ENCODE data around the gene NKD1. TPM values are rescaled to one million over a fixed set of nuclear protein-coding genes. Genes with fewer than 3 reads are reported as not detected.

The NKD1 gene
- total RNA-seq, 1 donor from 2014 or later: under 0.01 TPM

GRCh38 chr16:50613281-50613963, 65.2 kb downstream of the NKD1 start:
- no peak for DNase-seq (ENCODE audit: low read depth)

DNA sequence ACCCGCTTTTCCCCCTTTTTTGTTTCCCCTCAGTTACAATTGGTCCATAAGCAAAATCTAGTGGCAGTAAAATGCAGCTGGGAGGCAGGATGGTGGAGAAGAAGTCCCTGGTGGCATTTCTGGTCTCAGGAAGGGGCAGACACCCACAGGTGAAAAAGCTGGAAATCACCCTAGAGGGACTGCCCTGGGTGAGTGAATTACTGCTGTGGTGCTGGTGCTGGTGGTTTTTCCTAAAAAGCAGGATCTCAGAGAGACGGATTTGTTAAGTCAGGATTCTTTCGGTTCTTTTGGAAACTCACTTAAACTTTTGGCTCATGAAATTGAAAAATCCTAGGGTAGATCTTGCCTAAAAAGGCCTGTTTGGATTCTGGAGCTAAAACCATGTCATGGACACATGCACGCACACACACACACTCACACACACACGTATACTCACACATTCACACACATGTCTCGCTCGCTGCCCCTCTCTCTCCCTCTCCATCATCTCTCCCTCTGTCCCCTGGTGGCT, 65.8 kb downstream of the NKD1 start:
- DNase-seq (ENCODE audit: low read depth): no peak

- DNase-seq (ENCODE audit: low read depth): no peak
These were observed 66.9 kb downstream of the NKD1 start for GRCh38 chr16:50614955-50615724.

DNA sequence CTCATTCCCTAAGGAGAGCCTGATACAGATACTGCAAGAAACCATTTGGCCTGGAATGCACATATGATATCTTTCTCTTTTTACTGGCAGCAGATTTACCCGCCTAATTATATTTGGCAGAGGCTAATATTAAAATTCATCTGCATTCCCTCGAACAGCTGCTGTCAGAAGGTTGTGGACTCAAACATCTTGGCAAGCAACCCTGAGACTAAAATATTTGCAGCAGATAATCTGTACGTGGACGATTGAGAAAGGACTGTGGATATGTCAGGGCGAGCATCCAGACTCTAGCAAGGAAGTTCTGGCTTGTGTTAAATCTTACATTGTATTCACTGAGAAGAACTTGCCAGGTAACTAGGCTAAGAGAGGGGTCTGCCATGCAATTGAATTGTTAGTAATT, 67.7 kb downstream of the NKD1 start:
- no peak for DNase-seq (ENCODE audit: low read depth)

DNA sequence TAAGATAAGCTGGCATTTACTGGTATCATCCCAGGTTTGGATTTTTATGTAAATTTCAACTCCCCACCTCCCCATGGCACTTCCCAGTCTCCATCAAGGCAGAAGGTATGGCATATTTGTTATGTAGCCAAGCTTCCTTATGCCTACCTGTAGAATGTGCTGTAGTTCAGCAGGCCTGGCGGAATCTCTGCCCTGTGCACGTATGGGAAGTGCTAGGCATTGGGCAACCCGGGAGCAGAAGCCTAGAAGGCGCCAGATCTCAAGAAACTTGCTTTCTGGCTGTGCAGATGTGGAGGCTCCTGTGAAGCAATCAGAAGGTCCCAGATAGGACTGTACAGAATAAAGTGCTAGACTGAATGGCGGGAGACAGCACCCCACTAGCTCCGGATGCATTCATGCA, 68.2 kb downstream of the NKD1 start:
- DNase-seq (ENCODE audit: low read depth): no peak

DNA sequence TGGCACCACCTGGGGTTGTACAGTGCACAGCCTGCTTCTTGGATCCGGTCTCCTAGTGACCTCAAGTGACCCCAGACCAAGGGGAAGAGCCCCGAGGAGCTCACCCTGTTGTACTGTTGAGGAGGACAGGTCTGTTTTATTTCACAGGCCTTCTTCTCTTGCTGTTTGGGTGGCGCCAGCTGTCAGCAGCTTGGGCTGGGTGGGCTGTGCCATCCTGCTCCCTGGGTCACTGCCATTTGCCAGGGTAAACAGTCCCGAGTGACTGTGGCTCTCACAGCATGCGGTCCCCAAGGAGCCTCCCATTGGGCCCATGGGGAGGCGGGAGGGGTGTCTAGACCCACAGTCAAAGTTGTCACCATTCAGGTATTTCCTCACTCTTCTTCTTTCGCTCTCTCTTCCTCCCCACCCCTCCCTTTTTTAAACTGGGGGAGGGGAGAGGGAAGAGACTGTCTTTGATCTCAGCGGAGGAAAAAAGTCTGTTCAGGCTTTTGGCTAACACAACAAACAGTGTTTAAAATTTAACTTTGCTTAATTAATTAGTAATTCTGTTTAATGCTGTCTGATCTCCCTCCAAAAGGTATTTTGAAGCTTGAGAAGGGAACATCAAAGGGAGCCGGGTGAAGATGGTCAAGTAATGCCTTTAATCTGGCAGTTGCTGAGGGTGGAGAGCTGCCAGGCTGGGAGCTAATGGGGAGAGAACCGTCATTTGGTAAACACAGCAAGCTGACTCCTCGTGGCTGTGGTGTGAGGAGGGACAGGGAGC, 68.9 kb downstream of the NKD1 start:
- peak; percentile 72 for DNase-seq (ENCODE audit: low read depth)

- DNase-seq (ENCODE audit: low read depth): no peak
These were observed 69.5 kb downstream of the NKD1 start for GRCh38 chr16:50617646-50618184.

DNA sequence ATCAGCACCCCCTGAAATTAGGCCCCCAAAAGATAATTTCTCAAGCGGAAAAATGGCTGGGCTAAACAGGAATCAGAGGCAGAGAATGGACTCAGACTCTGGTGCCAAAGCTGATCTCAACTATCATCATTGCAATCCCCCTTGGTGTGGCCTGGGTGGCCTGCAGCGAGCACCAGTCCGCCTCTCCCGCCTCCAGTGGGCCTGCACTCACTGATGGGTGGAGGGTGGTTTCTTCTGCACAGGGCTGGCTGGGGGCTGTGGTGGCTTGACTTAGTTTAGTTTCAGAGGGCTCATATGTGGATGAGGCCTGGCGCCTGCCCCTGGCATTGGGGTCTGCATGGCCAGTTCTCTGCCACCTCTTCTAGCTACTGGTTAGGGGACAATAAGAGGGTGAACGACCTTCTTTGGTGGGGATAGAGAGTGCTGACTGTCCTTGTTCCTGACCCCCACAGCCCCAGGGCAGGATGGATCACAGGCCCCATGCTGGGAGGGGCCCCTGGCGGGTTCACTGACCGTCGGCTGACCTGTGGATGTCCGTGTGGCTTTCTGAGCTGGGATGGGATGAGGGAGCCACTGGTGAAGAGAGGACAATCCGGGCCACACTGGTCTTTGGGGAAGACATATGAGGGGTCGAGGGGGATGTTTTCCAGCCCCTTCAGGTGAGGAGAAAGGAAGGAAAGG, 70.2 kb downstream of the NKD1 start:
- DNase-seq (ENCODE audit: low read depth): no peak

DNA sequence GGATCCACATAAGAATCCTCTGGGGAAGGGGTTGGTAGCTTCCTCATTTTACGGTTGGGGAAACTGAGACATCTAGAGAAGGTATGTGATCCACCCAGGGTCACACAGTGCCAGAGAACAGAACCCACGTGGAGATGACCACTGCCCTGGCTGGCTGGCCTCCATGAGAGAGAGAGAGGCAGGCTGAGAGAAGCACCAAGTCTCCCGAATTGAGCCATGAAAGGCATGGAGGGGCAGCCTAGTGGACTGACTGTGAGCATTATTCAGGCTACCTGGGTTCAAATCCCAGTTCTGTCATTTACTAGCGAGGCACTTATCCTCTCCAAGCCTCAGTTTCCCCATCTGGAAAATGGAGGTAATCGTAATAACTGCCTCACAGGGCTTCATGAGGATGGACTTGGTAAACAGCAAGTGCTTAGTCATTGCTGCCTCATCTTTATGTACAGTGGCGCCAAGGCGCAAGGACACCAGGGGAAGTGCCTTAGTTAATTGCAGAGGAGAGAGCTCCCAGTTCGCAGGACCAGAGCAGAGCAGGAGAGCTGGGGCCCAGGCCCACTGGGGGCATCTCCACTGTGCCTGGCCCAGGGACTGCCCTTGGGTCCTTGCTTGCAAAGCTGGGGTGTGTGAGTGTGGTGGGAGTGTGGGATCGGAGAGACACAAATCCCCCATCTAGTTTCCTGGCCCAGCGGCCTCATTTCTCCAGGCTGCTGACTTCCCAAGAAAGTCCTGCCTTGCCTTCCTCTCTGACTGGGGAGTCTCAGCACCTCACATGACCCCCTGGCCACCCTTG, 71.7 kb downstream of the NKD1 start:
- no peak for DNase-seq (ENCODE audit: low read depth)

DNA sequence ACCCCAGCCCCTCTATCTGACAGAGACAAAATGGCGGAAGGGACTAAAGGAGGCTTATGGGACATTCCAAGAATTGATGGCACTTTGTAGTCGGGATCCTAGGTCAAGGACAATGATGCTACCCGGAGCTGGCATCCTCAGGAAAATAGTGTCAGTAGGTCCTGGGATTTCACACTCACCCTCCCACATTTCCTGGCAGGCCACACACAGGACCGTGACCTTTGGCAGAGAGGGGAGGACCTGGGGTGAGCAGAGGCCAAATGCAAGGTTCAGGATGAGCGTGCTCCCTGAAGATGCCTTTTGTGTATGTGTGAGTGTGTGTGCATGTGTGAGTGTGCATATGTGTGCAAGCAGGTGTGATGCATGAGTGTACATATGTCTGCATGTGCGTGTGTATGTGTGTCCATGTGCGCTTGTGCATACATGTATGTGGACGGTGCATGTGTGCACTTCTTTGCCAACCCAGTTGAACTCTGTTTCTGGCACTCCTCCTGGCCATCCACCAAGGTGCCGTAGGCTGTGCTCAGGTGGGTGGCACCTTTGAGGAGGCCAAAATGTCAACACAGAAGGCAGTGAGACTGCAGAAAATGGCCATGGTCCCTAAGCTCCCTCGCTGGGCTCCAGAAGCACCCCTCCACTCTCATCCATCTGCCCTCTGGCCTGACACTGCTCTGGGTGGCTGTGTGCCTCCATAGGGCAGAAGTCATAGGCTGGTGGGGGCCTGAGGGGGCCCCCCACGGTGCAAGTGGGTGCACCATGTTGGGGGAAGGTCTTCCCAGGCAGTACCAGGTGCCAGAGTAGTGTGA, 72.7 kb downstream of the NKD1 start:
- DNase-seq (ENCODE audit: low read depth): no peak

DNA sequence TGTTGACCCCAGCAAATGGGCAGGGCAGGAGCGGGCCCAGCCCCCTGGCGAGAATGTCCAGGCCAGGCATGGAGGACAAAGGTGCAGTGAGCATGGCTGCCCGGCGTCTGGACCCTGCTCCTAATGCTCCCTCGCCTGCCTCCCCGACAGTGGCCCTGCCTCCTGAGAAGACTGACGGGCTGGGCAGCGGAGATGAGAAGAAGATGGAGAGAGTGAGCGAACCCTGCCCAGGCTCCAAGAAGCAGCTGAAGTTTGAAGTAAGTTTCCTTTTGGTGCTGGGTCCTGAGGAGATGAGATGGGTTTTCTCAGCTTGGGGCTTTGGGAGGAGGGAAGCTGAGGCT, 73.2 kb downstream of the NKD1 start:
- no peak for DNase-seq (ENCODE audit: low read depth)

- no peak for DNase-seq (ENCODE audit: low read depth)
These were observed 73.8 kb downstream of the NKD1 start for GRCh38 chr16:50622029-50622428.

GRCh38 chr16:50622643-50623369, 74.6 kb downstream of the NKD1 start:
- DNase-seq (ENCODE audit: low read depth): no peak

DNA sequence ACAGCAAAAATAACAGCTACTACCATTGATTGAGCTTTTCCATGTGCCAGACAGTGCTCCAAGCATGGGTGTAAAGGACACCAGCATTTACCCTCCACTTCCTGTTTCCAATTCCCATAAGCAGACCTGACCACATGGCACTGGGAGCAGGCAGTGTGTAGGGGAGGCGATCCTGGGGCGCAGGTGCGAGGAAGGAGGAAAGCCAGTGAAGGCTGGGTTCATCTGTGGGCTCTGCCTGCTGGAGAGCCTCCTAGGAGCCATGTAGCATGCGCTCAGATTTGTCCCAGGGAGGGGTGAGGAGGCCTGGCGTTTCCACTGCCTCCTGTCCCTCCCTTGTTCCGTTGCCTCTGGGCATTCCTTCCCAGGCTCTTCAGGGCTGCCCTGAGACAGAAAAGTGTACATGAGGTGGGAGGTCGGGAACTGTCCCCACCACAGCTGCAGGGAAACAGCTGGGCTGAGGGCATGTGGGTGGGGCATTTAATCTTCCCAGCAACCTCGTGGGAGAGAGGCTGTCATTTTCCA, 76.3 kb downstream of the NKD1 start:
- DNase-seq (ENCODE audit: low read depth): no peak

DNA sequence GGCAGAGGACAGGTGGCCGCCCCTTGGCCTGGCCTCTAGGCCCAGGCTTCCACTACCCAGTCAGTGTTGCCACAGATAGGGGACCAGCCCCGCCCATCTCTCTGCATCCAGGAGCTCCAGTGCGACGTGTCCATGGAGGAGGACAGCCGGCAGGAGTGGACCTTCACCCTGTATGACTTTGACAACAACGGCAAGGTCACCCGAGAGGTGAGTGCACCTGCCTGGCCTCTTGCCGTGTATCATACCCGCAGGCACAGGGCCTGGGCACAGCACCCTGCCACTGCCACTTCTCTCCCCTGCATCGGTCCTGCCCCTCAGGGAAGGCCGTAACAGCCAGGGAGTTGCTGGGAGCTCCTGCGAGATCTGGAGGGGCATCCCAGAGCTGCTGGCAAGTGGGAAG, 77.2 kb downstream of the NKD1 start:
- DNase-seq (ENCODE audit: low read depth): no peak

GRCh38 chr16:50626868-50627267, 78.7 kb downstream of the NKD1 start:
- no peak for DNase-seq (ENCODE audit: low read depth)

GRCh38 chr16:50627419-50627818, 79.2 kb downstream of the NKD1 start:
- peak; percentile 3 for DNase-seq (ENCODE audit: low read depth)

GRCh38 chr16:50628156-50628802, 80.1 kb downstream of the NKD1 start:
- no peak for DNase-seq (ENCODE audit: low read depth)

- DNase-seq (ENCODE audit: low read depth): no peak
These were observed 81.1 kb downstream of the NKD1 start for GRCh38 chr16:50629334-50629733.

Measured in renal cortical epithelial cell (primary cell).